Activated CD8-positive, alpha-beta T cell treated with anti-CD3 and anti-CD28 coated beads, Interleukin-2, amount 10 ng/mL, durations not matched to agents 7 days and 5 days (primary cell): ENCODE results near the gene GSC2. TPM values are rescaled to one million over a fixed set of nuclear protein-coding genes. Genes with fewer than 3 reads are reported as not detected.

Experiments
- ATAC-seq: fragments of 150-1000 bp; cut with Tn5 transposase; one replicate; pipeline ENCODE4 v1.10.0; 2021; ENCODE audit warnings: moderate library complexity
- CTCF ChIA-PET: fragments of 350-600 bp; sonication (Branson Sonifier 250); formaldehyde crosslinking; loops from one replicate; lab custom pipeline; 2021; ENCODE audit warnings: antibody characterized with exemption; lab: Charles Lee
- POLR2A ChIA-PET: fragments of 350-600 bp; sonication (Branson Sonifier 250); formaldehyde crosslinking; loops from one replicate; lab custom pipeline; 2021; ENCODE audit warnings: antibody characterized with exemption; lab: Charles Lee
- DNase-seq: peaks from one replicate; pipeline ENCODE4 v3.0.0-alpha.2; 2020
- H3K27ac Mint-ChIP-seq: one replicate; pipeline ENCODE4 v1.8.0; 2021; ENCODE audit warnings: mild to moderate bottlenecking, mixed read lengths
- H3K27me3 Mint-ChIP-seq: one replicate; pipeline ENCODE4 v1.8.0; 2021; ENCODE audit warnings: low read depth, mixed read lengths
- H3K36me3 Mint-ChIP-seq: one replicate; pipeline ENCODE4 v1.8.0; 2021; ENCODE audit warnings: low read depth, mixed read lengths
- H3K4me1 Mint-ChIP-seq: one replicate; pipeline ENCODE4 v1.8.0; 2021; ENCODE audit warnings: low read depth, mixed read lengths
- H3K4me3 Mint-ChIP-seq: one replicate; pipeline ENCODE4 v1.8.0; 2021; ENCODE audit warnings: mild to moderate bottlenecking, mixed read lengths
- H3K9me3 Mint-ChIP-seq: one replicate; pipeline ENCODE4 v1.8.0; 2022; ENCODE audit warnings: mixed read lengths; ENCODE audit not compliant: insufficient read depth
- total RNA-seq, 2 experiments: library from RNA; stranded (reverse); gene quantifications; one replicate each; pipeline ENCODE4 v1.2.3, GENCODE V29; 2021

GSC2 gene
- total RNA-seq, 2 experiments from 2014 or later, result not detected

GRCh38 chr22:19110064-19110458 is 40.0 kb downstream of the GSC2 start:
- peak overlapping the region; percentile 72 for H3K4me3 Mint-ChIP-seq
- H3K27ac Mint-ChIP-seq, result peak overlapping the region; percentile 88
- no peaks in the 10 kb centered on the region for H3K9me3 Mint-ChIP-seq
- peaks cover 19% of the 10 kb centered on the region for H3K36me3 Mint-ChIP-seq
- POLR2A ChIA-PET, result interaction anchor here (1.4 to 2.6 kb wide), 3 partner anchors 10 to 34 kb away, joined by 5 to 16 read pairs (median 5); partner anchors contain the start of gene DGCR2
- ATAC-seq (peak; percentile 7), DNase-seq (no peak)
- peaks cover 62% of the 10 kb centered on the region for H3K4me1 Mint-ChIP-seq
- no peaks in the 10 kb centered on the region for H3K27me3 Mint-ChIP-seq
- CTCF ChIA-PET, result interaction anchor here (0.7 to 1.6 kb wide), 4 partner anchors 9 to 367 kb away, joined by 3 to 11 read pairs (median 4); partner anchors contain the start of gene DGCR2

- peak overlapping the region; percentile 72 for H3K4me3 Mint-ChIP-seq
- peaks cover 57% of the 10 kb centered on the region for H3K4me1 Mint-ChIP-seq
- H3K27me3 Mint-ChIP-seq, result no peaks in the 10 kb centered on the region
- ATAC-seq (peak; percentile 90), DNase-seq (peak; percentile 78)
- peak overlapping the region; percentile 88 for H3K27ac Mint-ChIP-seq
- H3K36me3 Mint-ChIP-seq, result peaks cover 14% of the 10 kb centered on the region
- no peaks in the 10 kb centered on the region for H3K9me3 Mint-ChIP-seq
- CTCF ChIA-PET, result interaction anchor here (0.7 to 1.6 kb wide), 3 partner anchors 9 to 368 kb away, joined by 3 to 6 read pairs (median 3); no protein-coding TSS in a partner anchor
- POLR2A ChIA-PET, result interaction anchor here (1.4 to 2.6 kb wide), 2 partner anchors 10 to 13 kb away, joined by 5 to 16 read pairs; partner anchors contain the start of gene DGCR2
Measured at GRCh38 chr22:19109198-19110063, 40.7 kb downstream of the GSC2 start.

GRCh38 chr22:19108807-19109197 is 41.3 kb downstream of the GSC2 start:
- no peak for DNase-seq
- peak overlapping the region; percentile 72 for H3K4me3 Mint-ChIP-seq
- CTCF ChIA-PET, result interaction anchor here (2.6 kb wide), 1 partner anchor 14 kb away, joined by 10 read pairs; the partner anchor contains the start of gene DGCR2
- peak overlapping the region; percentile 88 for H3K27ac Mint-ChIP-seq
- no peak for ATAC-seq
- POLR2A ChIA-PET, result interaction anchor here (1.3 kb wide), 1 partner anchor 36 kb away, joined by 3 read pairs; the partner anchor contains the start of gene ESS2
- H3K4me1 Mint-ChIP-seq, result peaks cover 59% of the 10 kb centered on the region
- H3K36me3 Mint-ChIP-seq, result peaks cover 14% of the 10 kb centered on the region
- H3K9me3 Mint-ChIP-seq, result no peaks in the 10 kb centered on the region
- H3K27me3 Mint-ChIP-seq, result no peaks in the 10 kb centered on the region

- Mint-ChIP-seq H3K36me3 (peaks cover 11% of the 10 kb centered on the region), H3K4me1 (peaks cover 57% of the 10 kb centered on the region), H3K4me3 (no peak overlapping the region), H3K27me3 (no peaks in the 10 kb centered on the region), H3K27ac (peak overlapping the region; percentile 60), H3K9me3 (no peaks in the 10 kb centered on the region)
- ChIA-PET CTCF (interaction anchor here (0.7 to 2.6 kb wide), 6 partner anchors 8 to 37 kb away, joined by 3 to 10 read pairs (median 4); partner anchors contain the start of genes DGCR2 and ESS2), POLR2A (interaction anchor here (1.3 kb wide), 1 partner anchor 37 kb away, joined by 3 read pairs; the partner anchor contains the start of gene ESS2)
- no peak for ATAC-seq
- no peak for DNase-seq
Measured at GRCh38 chr22:19107730-19108074, 42.4 kb downstream of the GSC2 start.

GRCh38 chr22:19106886-19107729 is 43.0 kb downstream of the GSC2 start:
- H3K27me3 Mint-ChIP-seq, result no peaks in the 10 kb centered on the region
- no peak overlapping the region for H3K4me3 Mint-ChIP-seq
- peak overlapping the region; percentile 60 for H3K27ac Mint-ChIP-seq
- ATAC-seq, result no peak
- DNase-seq, result no peak
- ChIA-PET CTCF (interaction anchor here (0.8 to 2.6 kb wide), 7 partner anchors 8 to 80 kb away, joined by 3 to 10 read pairs (median 4); partner anchors contain the start of genes DGCR2 and ESS2), POLR2A (interaction anchor here (1.3 kb wide), 1 partner anchor 38 kb away, joined by 3 read pairs; the partner anchor contains the start of gene ESS2)
- peaks cover 55% of the 10 kb centered on the region for H3K4me1 Mint-ChIP-seq
- peaks cover 10% of the 10 kb centered on the region for H3K36me3 Mint-ChIP-seq
- no peaks in the 10 kb centered on the region for H3K9me3 Mint-ChIP-seq

GRCh38 chr22:19105867-19106802 is 44.0 kb downstream of the GSC2 start:
- peaks cover 13% of the 10 kb centered on the region for H3K36me3 Mint-ChIP-seq
- no peaks in the 10 kb centered on the region for H3K27me3 Mint-ChIP-seq
- no peaks in the 10 kb centered on the region for H3K9me3 Mint-ChIP-seq
- ATAC-seq, result peak; percentile 48
- H3K4me3 Mint-ChIP-seq, result no peak overlapping the region
- peaks cover 51% of the 10 kb centered on the region for H3K4me1 Mint-ChIP-seq
- no peak overlapping the region for H3K27ac Mint-ChIP-seq
- peak; percentile 63 for DNase-seq
- POLR2A ChIA-PET, result no interaction called here
- CTCF ChIA-PET, result interaction anchor here (1.1 to 2.6 kb wide), 8 partner anchors 9 to 81 kb away, joined by 3 to 10 read pairs (median 4); partner anchors contain the start of genes DGCR2 and ESS2

- POLR2A ChIA-PET, result no interaction called here
- peaks cover 45% of the 10 kb centered on the region for H3K4me1 Mint-ChIP-seq
- no peak overlapping the region for H3K4me3 Mint-ChIP-seq
Measured at GRCh38 chr22:19105456-19105855, 44.6 kb downstream of the GSC2 start.

GRCh38 chr22:19103880-19104821 is 45.9 kb downstream of the GSC2 start:
- H3K4me3 Mint-ChIP-seq, result no peak overlapping the region
- no peaks in the 10 kb centered on the region for H3K27me3 Mint-ChIP-seq
- H3K4me1 Mint-ChIP-seq, result peaks cover 33% of the 10 kb centered on the region
- H3K27ac Mint-ChIP-seq, result no peak overlapping the region
- DNase-seq, result no peak
- ChIA-PET CTCF (no interaction called here), POLR2A (interaction anchor here (1.0 kb wide), 1 partner anchor 18 kb away, joined by 3 read pairs; the partner anchor contains the start of gene DGCR2)
- ATAC-seq, result no peak
- peaks cover 15% of the 10 kb centered on the region for H3K36me3 Mint-ChIP-seq
- H3K9me3 Mint-ChIP-seq, result no peaks in the 10 kb centered on the region

More at GRCh38 chr22:19105456-19105855, 44.6 kb downstream of the GSC2 start:
- DNase-seq (no peak), ATAC-seq (no peak)
- Mint-ChIP-seq H3K27ac (no peak overlapping the region), H3K36me3 (peaks cover 15% of the 10 kb centered on the region), H3K9me3 (no peaks in the 10 kb centered on the region), H3K27me3 (no peaks in the 10 kb centered on the region)
- CTCF ChIA-PET, result interaction anchor here (1.3 to 1.4 kb wide), 2 partner anchors 39 to 53 kb away, joined by 3 to 4 read pairs; partner anchors contain the start of gene ESS2

- no peak overlapping the region for H3K4me3 Mint-ChIP-seq
- ATAC-seq, result no peak
- POLR2A ChIA-PET, result no interaction called here
- H3K27me3 Mint-ChIP-seq, result no peaks in the 10 kb centered on the region
- H3K27ac Mint-ChIP-seq, result no peak overlapping the region
- no peak for DNase-seq
- H3K36me3 Mint-ChIP-seq, result peaks cover 15% of the 10 kb centered on the region
- H3K9me3 Mint-ChIP-seq, result no peaks in the 10 kb centered on the region
- CTCF ChIA-PET, result no interaction called here
- H3K4me1 Mint-ChIP-seq, result no peaks in the 10 kb centered on the region
Measured at GRCh38 chr22:19098157-19098556, 51.9 kb downstream of the GSC2 start.
